GM19467 (cell line): ENCODE results near the gene EIF4A3.

Experiments used
- ATAC-seq: cut with Tn5 transposase; IDR thresholded peaks from one replicate; pipeline ENCODE4 v1.9.1; 2021; ENCODE audit warnings: mild to moderate bottlenecking, moderate library complexity; ENCODE audit not compliant: unreplicated experiment

Gene EIF4A3

DNA sequence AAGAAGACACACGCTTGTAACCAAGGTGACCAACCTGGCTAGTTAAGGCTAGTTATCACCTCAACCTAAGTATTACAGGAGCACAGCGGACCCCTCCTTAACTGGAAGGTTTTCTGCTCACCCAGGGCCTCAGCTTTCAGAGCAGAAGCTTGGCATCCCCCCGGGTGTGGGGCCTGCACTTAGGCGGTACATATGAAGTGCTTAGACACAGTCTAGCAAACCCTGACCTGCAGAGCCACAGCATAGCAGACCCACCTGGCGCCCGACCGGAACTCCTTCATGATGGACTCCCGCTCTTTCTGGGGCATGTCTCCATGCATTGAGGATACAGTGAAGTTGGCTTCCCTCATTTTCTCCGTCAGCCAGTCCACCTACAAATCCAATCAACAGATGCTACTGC, 9.8 kb downstream of the EIF4A3 start:
- ATAC-seq = no peak

DNA sequence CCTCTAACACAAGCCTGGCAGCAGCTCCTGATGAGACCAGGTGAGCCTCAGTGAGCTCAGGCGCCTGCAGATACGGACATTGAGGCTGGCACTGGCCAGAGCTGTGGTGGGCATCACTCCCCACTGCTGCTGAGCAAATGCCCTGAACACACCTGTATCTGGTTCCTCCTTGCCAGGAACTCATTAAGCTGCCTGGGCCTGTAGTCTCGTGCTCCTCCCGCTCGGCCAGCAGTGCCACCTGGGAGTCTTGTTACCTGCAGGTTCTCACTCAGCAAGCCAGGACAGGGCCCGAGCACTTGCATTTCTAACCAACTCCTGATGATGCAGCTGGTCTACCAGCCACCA, 13.3 kb downstream of the EIF4A3 start:
- ATAC-seq = no peak

DNA sequence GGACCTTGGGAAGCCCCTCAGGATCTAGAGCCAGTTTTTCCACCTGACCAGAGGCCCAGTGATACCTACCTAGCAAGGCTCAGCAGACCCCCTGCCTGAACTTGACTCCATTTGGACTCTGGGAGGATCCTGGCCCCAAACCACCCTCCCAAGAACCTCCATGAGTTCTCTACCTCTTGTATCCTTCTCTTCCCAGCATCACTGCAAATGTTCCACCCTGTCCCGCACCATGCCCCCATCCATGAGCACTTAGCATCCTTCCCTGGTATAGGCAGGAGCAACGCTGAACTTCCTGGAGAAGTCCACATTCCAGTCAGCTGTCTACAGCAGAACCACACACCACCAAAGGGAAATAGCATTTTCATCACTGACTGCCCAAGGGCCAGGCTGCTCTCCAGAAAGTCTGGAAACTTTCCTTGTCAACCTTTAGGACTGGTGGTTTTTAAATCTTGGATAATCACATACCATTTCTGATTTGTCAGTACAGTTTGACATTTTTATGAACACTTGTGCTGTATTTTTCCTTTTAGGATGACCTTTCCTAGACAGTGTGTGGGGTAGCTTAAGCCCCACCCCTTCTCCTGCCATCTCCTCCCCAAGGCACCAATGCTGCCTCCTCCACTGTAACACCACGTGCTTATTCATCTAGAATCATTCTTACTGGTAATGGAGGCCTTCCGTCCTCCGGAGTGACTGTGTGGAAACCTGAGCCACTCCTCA, 13.9 kb downstream of the EIF4A3 start:
- ATAC-seq = no peak

DNA sequence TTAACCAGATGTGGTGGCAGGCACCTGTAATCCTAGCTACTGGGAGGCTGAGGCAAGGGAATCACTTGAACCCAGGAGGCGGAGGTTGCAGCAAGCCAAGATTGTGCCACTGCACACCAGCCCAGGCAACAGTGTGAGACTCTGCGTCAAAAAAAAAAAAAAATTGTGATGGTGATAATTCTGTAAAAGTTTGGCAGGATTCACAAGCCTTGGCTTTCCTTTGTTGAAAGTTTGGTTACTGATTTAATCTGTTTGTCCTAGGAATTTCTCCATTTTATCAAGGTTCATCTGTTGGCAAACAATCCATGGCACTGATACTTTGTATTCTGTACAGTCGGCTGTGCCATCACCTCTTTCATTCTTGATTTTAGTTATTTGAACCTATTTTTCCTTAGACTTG, 15.9 kb downstream of the EIF4A3 start:
- ATAC-seq = no peak

DNA sequence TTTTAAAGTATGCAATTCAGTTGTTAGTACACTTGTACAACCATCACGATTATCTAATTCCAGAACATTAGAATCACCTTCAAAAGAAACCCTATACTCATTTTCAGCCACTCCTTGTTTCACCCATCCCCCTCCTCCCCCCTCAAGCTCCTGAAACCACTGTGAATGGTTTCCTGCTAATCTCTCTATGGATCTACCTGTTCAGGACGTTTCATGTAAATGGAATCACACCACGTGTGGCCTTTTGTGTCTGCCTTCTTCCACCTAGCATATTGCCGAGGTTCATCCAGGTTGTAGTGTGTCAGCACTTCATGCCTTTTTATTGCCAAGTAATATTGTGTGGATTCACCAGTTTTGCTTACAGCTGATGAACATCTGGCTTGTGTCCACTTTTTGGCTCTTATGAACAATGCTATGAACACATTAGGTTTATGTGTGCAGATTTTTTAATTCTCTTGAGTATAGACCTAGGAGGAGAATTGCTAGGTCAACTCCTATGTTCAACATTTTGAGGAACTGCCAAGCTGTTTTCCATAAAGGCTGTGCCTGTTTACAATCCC, 17.8 kb downstream of the EIF4A3 start:
- ATAC-seq = no peak

DNA sequence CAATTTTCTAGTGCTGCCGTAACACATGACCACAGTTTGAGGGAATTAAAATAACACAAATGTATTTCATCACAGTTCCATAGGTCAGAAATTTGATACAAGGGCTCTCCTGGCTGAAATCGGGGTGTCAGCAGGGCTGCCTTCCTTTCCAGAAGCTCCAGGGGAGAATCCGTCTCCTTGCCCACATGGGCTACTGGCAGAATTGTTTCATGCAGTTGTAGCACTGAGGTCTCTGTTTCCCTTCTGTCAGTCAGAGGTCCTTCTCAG, 20.5 kb downstream of the EIF4A3 start:
- ATAC-seq = no peak

DNA sequence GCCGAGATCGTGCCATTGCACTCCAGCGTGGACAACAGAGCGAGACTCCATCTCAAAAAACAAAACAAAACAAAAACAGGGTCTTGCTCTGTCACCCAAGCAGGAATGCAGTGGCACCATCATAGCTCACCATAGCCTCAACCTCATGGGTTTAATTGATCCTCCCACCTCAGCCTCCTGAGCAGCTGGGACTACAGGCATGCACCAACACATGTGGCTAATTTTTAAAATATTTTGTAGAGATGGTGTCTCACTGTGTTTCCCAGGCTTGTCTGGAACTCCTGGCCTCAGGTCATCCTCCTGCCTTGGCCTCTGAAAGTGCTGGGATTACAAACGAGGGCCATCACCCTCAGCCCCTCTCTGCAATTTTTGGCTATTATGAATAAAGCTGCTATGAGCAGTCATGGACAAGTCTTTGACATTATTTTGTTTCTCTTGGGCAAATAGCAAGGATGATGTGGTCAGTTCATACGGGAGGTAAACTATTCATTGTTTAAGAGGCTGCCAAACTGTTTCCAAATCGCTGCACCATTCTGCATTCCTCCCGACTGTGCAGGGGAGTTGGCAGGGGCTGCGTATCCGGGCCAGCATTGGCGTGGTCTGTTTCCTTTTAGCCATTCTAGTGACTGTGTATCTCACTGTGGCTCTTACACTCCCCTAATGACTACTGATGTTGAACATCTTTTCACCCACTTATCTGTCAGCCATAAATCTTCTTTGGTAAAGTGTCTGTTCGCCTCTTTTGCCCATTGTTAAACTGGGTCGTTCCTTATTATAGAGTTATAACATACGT, 21.1 kb downstream of the EIF4A3 start:
- ATAC-seq = no peak

DNA sequence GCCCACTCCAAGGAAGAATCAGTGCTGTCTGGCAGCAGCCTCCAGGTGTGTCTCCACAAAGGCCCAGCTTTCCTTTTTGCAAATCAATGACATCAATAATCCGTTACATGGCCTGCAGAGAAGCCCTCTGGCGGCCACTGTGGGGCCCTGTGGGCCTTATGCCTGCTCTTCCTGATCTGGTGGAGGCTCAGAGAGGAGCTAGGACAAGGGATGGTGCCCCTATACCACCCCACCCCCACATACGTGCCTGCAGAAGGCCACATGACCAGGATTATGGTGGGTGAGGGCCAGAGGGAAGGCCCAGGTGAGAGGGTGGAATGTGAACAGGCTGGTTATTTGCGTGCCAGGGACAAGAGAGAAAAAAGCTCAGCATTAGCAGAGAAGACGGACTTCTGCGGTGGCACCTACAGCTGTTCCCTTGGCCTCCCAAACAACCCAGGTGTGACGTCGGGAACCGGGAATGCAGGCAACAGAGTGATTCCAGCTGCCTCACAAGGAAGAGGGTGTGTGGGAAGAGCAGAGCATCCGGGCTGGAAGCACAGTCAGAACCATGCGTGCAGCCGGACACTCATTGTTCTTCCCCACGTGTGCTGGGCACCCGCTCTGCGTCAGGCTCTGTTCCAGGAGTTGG, 22.5 kb downstream of the EIF4A3 start:
- ATAC-seq = no peak

DNA sequence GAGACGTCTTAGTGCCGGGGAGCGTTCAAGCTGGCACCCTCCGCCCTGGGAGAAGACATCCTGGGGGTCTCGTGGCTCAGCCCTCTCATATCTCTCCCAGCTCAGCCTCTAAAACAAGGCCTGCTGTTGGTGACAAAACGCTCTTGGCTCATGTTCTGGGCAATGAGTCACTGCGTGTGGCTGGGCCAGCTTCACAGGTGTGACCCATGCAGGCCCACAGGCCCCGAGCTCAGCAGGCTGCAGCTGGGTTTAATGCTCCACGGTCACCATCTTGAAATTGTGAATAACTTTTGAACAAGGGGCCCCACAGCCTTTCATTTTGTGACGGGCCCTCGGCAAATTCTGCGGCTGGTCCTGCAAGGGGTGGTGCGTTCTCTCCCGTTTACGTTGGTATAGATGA, 23.1 kb downstream of the EIF4A3 start:
- ATAC-seq = no peak

DNA sequence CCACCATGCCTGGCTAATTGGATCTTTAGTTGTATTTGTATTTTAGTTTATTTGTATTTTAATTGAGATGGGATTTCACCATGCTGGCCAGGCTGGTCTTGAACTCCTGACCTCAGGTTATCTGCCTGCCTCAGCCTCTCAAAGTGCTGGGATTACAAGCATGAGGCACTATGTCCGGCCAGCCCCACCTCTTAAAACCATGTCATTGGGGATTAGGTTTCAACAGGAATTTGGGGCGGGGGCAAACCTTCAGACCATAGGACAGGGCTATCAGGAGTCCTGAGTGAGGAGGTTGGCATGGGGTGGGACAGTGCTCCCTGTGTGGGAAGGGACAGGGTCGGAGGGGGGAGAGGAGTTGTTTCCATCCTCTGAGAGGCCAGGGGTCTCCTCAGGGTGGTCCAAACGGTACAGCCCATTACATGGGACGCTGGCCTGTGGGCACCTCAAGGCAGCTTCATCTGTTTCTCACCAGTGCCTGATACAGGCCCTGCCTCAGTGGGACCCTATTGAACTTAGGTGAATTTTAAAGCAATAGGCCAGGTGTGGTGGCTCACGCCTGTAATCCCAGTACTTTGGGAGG, 23.9 kb downstream of the EIF4A3 start:
- no peak for ATAC-seq

DNA sequence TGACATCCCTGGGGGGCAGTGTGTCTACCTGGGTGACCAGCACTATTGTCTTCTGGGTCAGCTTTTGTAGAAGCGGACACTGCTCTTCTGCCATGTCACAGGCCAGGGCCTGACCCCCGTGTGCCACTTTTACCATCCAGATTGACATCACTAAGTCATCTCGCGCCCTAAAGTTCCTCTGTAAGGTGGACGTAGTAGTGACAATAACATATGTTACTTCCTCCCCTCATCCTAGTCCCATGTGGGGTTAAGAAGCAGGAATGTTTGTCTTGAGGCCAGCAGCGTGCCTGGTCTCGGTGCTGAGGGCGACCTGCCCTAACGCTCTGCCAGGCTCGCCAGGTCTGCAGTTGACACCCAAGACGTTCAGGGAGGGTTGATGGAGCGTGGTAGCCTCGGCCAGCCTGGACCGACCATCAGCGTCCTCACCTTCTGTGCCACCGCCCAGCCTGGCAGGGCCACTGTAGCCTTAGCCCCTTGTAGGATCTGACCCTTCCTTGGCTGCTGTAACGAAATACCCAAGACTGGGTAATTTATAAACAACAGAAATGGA, 24.8 kb downstream of the EIF4A3 start:
- ATAC-seq = no peak

DNA sequence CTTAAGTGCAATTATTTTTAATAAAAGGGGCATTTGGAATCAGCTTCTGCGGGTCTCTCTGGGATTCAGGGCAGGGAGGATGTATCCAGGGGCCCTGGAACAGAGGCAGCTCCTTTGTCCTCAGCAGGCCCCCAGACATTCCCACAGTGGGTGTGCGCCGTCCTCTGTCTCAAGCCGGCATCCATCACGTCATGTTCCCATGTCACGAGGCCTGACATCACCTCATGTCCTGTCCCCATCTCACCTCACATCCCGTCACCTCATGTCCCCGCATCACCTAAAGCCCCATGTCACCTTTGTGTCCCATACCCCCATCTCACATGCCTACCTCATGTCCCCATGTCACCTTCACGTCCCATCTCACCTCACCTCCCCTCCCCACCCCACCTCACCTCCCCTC, 27.1 kb downstream of the EIF4A3 start:
- no peak for ATAC-seq

DNA sequence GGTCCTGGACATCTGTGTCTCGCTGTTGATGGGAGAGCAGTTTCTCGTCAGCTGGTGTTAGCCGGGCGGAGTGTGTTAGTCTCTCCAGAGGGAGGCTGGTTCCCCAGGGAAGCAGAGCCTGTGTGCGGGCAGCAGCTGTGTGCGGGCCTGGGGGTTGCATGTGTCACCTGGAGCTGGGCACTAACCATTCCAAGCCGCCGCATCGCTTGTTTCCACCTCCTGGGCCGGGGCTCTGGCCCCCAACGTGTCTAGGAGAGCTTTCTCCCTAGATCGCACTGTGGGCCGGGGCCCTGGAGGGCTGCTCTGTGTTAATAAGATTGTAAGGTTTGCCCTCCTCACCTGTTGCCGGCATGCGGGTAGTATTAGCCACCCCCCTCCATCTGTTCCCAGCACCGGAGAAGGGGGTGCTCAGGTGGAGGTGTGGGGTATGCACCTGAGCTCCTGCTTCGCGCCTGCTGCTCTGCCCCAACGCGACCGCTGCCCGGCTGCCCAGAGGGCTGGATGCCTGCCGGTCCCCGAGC, 27.6 kb downstream of the EIF4A3 start:
- no peak for ATAC-seq

DNA sequence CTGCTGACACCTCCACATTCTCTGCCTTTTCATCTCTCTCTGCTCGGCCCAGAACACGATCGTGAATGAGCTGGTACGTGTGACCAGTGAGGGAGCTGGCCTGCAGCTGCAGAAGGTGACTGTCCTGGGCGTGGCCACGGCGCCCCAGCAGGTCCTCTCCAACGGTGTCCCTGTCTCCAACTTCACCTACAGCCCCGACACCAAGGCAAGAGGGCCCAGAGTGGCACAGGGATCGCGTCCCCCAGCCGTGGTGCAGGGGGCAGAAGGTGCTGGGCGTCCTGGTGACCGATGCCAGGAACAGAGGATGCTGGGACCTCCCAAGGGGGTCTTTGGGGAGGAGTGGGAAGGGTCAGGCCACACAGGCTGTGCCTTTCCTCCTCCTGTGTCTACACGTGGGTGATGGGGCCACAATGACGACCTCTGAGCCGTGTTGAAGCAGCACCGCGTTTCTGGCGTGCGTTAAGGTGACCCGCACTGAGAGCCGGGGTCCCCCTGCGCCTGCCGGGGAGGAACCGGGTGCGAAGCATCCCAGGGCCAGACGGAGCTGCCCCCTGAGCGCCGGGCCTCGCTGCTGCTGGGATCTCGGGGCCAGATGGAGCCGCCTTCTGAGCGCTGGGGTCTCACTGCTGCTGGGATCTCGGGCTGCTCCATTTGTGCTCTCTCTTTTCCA, 28.2 kb downstream of the EIF4A3 start:
- no peak for ATAC-seq

DNA sequence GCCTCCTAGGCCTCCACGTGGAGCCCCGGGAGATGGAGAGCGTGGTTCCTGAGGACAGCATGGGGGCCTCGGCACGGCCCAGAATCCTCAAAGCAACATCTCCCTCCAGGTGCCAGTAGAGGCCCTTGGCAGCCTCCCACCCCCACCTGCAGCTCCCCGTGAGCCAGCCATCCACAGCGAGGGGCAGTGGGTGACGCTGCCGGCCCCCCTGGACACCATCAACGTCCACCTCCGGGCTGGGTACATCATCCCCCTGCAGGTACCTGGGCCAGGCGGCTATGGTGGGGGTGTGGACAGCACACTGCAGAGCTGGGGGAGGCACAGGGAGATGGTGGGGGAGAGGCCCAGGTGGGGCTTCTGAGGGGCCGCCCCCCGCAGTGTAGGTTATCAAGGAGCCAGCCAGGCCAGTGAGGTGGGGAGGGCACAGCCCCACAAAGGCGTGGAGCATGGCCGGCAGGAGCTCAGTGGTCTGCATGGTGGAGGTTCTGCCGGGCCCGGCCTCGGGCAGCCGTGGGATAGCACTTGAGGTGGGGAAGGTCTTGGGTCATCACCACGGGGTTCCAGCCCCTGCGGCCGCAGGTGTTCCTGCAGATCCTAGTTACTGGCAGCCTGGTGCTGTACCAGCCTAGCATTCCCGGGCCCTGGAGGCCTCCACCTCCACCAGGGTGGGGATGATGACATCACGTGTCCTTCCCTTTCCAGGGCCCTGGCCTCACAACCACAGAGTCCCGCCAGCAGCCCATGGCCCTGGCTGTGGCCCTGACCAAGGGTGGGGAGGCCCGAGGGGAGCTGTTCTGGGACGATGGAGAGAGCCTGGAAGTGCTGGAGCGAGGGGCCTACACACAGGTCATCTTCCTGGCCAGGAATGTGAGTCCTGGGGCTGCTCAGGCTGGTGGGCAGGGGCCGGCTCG, 29.2 kb downstream of the EIF4A3 start:
- no peak for ATAC-seq

DNA sequence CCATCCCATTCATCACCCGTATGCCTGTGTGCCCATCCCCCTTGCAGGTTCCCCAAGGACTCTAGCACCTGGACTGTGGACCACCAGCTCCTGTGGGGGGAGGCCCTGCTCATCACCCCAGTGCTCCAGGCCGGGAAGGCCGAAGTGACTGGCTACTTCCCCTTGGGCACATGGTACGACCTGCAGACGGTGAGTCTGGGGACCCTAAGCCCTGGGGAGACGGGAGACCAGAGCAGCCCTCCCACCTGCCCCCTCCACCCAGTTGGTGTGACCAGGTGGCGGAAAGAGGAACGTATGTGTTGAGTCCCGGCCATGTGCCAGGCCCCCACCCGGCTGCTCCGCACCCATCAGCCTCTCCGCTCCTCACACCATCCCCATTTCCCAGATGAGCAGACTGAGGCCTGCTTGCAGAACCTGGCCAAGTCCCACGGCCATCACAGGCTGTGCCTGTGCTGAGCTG, 30.0 kb downstream of the EIF4A3 start:
- ATAC-seq = no peak

DNA sequence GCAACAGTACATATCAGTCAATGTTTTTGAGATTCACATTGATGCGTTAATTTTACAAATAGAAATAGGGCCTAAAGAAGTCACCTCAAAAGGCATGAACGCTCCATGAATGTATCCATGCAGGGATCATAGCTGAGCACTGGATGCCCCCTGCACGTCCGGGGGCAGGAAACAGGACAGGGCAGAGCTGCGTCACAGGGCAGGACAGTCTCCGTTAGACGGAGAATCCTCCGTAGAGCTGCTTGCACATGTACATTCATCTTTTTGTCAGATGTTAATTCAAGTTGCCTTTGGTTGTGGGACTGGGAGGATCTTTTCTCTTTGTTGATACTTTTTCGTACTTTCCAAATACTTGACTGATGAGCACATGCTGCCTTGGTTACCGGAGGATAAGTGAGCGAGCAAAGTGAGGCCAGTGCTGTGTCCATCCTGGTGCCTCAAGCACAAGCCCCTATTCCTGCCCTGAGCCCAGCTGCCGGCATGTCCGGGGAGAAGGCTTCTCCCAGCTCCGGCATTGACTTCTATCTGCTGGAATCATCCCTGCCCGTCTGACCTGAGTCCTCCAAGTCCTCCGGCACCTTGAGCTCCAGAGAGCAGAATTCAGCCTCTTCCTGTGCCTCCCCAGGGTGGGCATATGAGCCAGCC, 30.5 kb downstream of the EIF4A3 start:
- ATAC-seq = no peak

DNA sequence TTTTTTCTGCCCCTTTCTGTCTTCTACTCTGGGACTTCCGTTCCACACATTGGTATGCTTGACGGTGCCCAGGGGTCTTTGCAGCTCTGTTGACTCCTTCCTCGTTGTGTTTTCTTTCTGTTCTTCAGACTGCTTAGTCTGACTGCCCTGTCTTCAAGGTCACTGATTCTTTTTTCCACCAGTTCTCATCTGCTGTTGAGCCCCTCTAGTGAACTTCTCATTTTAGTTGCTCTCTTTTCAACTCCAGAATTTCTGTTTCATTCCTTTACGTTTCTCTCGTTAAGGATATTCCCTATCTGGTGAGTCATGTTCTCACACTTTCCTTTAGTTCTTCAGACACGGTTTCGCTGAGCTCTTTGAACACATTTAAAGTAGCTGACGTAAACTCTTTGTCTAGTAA, 31.8 kb downstream of the EIF4A3 start:
- ATAC-seq = no peak

DNA sequence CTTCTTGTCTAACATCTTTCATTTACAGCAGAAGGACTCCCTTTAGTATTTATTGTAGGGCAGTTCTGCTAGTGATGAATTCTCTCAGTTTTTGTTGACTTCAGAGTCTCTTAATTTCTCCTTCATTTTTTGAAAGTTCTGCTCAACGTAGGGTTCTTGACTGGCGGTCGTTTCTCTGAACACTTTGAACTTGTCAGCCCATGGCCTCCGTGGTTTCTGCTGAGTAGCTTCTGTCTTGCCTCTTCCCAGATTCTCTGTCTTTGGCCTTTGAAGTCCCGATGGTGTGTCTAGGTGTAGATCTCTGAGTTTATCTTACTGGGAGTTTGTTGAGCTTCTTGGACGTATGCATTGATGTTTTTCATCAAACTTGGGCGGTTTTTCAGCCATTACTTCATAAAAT, 32.2 kb downstream of the EIF4A3 start:
- no peak for ATAC-seq
